Fibroblast of the conjunctiva (primary cell): ENCODE measurements around the gene LPP.

Experiments used
- DNase-seq: peaks from one replicate; pipeline ENCODE4 v3.0.0-alpha.2; 2010; ENCODE audit warnings: low read depth

LPP gene

GRCh38 chr3:188473591-188474288, 319.8 kb downstream of the LPP start:
- DNase-seq: no peak

- DNase-seq: no peak
Observed at GRCh38 chr3:188476935-188477334, 323.0 kb downstream of the LPP start.

- no peak for DNase-seq
Observed at GRCh38 chr3:188480011-188480410, 326.1 kb downstream of the LPP start.

- no peak for DNase-seq
Observed at GRCh38 chr3:188482929-188483328, 329.0 kb downstream of the LPP start.

GRCh38 chr3:188486126-188486525, 332.2 kb downstream of the LPP start:
- no peak for DNase-seq

- DNase-seq: no peak
Observed at GRCh38 chr3:188486952-188487351, 333.0 kb downstream of the LPP start.

GRCh38 chr3:188487652-188488051, 333.7 kb downstream of the LPP start:
- no peak for DNase-seq

GRCh38 chr3:188488801-188489200, 334.8 kb downstream of the LPP start:
- DNase-seq: no peak

GRCh38 chr3:188489639-188490405, 335.9 kb downstream of the LPP start:
- DNase-seq: no peak

GRCh38 chr3:188490416-188490815, 336.5 kb downstream of the LPP start:
- DNase-seq: no peak

GRCh38 chr3:188491276-188491687, 337.3 kb downstream of the LPP start:
- peak; percentile 60 for DNase-seq

- no peak for DNase-seq
Observed at GRCh38 chr3:188496390-188496789, 342.4 kb downstream of the LPP start.

- no peak for DNase-seq
Observed at GRCh38 chr3:188497021-188497420, 343.1 kb downstream of the LPP start.

GRCh38 chr3:188503647-188504046, 349.7 kb downstream of the LPP start:
- DNase-seq: no peak

- no peak for DNase-seq
Observed at GRCh38 chr3:188505151-188505550, 351.2 kb downstream of the LPP start.

GRCh38 chr3:188505911-188506310, 352.0 kb downstream of the LPP start:
- DNase-seq: no peak

- no peak for DNase-seq
Observed at GRCh38 chr3:188506446-188506845, 352.5 kb downstream of the LPP start.

GRCh38 chr3:188507244-188507720, 353.3 kb downstream of the LPP start:
- DNase-seq: peak; percentile 53

- no peak for DNase-seq
Observed at GRCh38 chr3:188508454-188508853, 354.5 kb downstream of the LPP start.

GRCh38 chr3:188509316-188509715, 355.4 kb downstream of the LPP start:
- DNase-seq: no peak

GRCh38 chr3:188510366-188510765, 356.4 kb downstream of the LPP start:
- DNase-seq: no peak

- DNase-seq: no peak
Observed at GRCh38 chr3:188513662-188514328, 359.8 kb downstream of the LPP start.

- DNase-seq: no peak
Observed at GRCh38 chr3:188516515-188516914, 362.6 kb downstream of the LPP start.
